SU-DHL-6 (cell line): Measurements from ENCODE around the gene NOVA1.

Experiments
- EZH2phosphoT487 ChIP-seq: fragments of 200-600 bp; sonication (generic), shearing (Covaris generic); conservative IDR thresholded peaks from 2 replicates; pipeline ENCODE4 v1.6.1; 2018; ENCODE audit warnings: mild to moderate bottlenecking, antibody characterized with exemption, low read length, moderate library complexity, mixed read lengths
- TF ChIP-seq, protein P1 (sequence below): fragments of 200-600 bp; sonication (generic); IDR thresholded peaks from one replicate; pipeline ENCODE4 v1.5.1; 2017; ENCODE audit warnings: antibody characterized with exemption, mild to moderate bottlenecking, low read length, moderate library complexity; ENCODE audit not compliant: insufficient read depth, poor library complexity, severe bottlenecking

DNA sequence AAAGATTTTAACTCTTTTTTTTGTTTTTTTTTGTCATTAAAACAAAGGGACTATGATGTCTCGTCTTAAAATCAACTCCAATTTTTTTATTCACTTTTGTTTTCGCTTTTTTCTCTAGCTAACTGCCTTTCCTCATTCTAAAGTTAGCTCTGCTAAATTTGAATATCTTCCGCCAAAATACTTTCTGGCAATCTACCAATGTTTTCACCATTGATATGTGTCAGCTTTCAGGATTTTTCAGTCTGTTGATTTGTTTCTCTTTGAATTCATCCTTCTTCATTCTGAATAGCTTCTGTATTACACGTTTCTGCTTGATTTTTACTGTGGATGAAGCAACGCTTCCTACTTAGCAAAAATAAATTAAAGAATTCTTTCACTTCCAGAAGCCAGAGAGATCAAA is 38.7 kb upstream of the NOVA1 start:
- TF ChIP-seq, protein P1, sequence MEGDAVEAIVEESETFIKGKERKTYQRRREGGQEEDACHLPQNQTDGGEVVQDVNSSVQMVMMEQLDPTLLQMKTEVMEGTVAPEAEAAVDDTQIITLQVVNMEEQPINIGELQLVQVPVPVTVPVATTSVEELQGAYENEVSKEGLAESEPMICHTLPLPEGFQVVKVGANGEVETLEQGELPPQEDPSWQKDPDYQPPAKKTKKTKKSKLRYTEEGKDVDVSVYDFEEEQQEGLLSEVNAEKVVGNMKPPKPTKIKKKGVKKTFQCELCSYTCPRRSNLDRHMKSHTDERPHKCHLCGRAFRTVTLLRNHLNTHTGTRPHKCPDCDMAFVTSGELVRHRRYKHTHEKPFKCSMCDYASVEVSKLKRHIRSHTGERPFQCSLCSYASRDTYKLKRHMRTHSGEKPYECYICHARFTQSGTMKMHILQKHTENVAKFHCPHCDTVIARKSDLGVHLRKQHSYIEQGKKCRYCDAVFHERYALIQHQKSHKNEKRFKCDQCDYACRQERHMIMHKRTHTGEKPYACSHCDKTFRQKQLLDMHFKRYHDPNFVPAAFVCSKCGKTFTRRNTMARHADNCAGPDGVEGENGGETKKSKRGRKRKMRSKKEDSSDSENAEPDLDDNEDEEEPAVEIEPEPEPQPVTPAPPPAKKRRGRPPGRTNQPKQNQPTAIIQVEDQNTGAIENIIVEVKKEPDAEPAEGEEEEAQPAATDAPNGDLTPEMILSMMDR = no peak
- TF ChIP-seq EZH2phosphoT487 = no peak
